ENCODE results near the gene LRRC73.
A peak's percentile ranks its signal among the peaks of the same experiment; 100 is the strongest.
"Not testable (repeated sequence)": the region's sequence is repeated elsewhere in the genome, so short reads cannot be mapped to it uniquely, and the experiment has no call there.

The LRRC73 gene

GRCh38 chr6:43509984-43510826, at the start of gene LRRC73:
LRRC73 (minus strand) TSS chr6:43510346; CDS start chr6:43509785, 561 bp downstream.
- Histone ChIP-seq H3K27ac (peak within 1 kb of the TSS; percentile 21; the same call in 1 of the 2 replicates), H3K4me3 (ENCODE audit: low read depth, low read length) (peak within 1 kb of the TSS; percentile 53), H3K36me3 (peaks cover 58% of the 10 kb centered on the region), H3K27me3 (ENCODE audit: insufficient read depth, low read depth, severe bottlenecking) (peaks cover 12% of the 10 kb centered on the region), H3K9me3 (ENCODE audit: severe bottlenecking) (no peaks in the 10 kb centered on the region)
- peak; percentile 91 for DNase-seq
- TF ChIP-seq CTCF (IDR thresholded peaks at IDR 0.05; ENCODE audit: low read depth, low read length), result no peak

DNA sequence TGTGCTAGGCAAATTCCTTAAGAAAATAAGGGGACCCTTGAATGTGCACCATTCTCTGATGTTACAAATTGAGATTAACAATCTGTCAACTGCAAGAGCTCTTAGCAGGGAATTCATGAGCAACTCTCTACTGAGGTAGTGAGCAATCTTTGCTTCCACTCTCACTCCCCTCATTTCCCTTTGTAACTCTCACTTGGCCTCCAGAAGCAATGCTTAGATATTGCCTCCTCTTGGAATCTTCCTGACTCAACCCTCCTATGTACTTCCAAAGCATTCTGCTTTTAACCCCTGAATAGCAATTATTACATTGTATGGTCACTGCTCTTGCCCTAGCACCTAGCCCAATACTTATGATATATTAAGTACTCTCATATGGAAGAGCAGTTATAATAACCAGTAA, 49.2 kb upstream of the LRRC73 start:
- Histone ChIP-seq H3K9me3 (ENCODE audit: severe bottlenecking) (no peaks in the 10 kb centered on the region), H3K27me3 (ENCODE audit: insufficient read depth, low read depth, severe bottlenecking) (no peaks in the 10 kb centered on the region), H3K4me3 (ENCODE audit: low read depth, low read length) (no peak overlapping the region), H3K36me3 (peaks cover 100% of the 10 kb centered on the region), H3K27ac (no peak overlapping the region)
- DNase-seq, result no peak
- no peak for TF ChIP-seq CTCF (IDR thresholded peaks at IDR 0.05; ENCODE audit: low read depth, low read length)

GRCh38 chr6:43557620-43558019, 47.5 kb upstream of the LRRC73 start:
- not testable (repeated sequence) for H3K27ac ChIP-seq; H3K9me3 ChIP-seq (ENCODE audit: severe bottlenecking); H3K4me3 ChIP-seq (ENCODE audit: low read depth, low read length); DNase-seq; H3K27me3 ChIP-seq (ENCODE audit: insufficient read depth, low read depth, severe bottlenecking)
- peaks cover 100% of the 10 kb centered on the region for H3K36me3 ChIP-seq

DNA sequence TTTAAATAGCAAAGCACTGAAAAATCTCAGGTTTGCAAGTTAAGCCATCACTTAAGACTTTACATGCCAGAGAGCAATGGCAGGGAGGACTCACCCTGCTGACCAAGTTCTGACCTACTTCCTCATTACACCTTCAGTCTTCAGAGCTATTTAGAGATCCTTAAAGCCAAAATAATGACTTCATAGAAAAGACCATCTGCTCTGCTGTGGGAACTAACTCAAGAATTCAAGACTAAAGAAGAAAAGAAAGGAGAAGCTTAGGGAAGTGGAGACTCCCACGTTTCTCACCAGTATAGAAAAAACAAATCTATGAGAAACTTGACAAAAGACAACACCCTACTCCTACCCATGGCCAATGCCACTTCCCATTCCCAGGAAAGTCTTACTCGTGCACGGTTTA, 37.1 kb upstream of the LRRC73 start:
- Histone ChIP-seq H3K36me3 (peaks cover 100% of the 10 kb centered on the region), H3K27me3 (ENCODE audit: insufficient read depth, low read depth, severe bottlenecking) (no peaks in the 10 kb centered on the region), H3K27ac (no peak overlapping the region), H3K4me3 (ENCODE audit: low read depth, low read length) (no peak overlapping the region), H3K9me3 (ENCODE audit: severe bottlenecking) (no peaks in the 10 kb centered on the region)
- no peak for DNase-seq
- TF ChIP-seq CTCF (IDR thresholded peaks at IDR 0.05; ENCODE audit: low read depth, low read length), result no peak

- no peak for DNase-seq
- H3K27ac ChIP-seq, result no peak overlapping the region
- peaks cover 99% of the 10 kb centered on the region for H3K36me3 ChIP-seq
- no peaks in the 10 kb centered on the region for H3K9me3 ChIP-seq (ENCODE audit: severe bottlenecking)
- TF ChIP-seq CTCF (IDR thresholded peaks at IDR 0.05; ENCODE audit: low read depth, low read length), result no peak
- no peaks in the 10 kb centered on the region for H3K27me3 ChIP-seq (ENCODE audit: insufficient read depth, low read depth, severe bottlenecking)
- no peak overlapping the region for H3K4me3 ChIP-seq (ENCODE audit: low read depth, low read length)
Measured at GRCh38 chr6:43544461-43544860, 34.3 kb upstream of the LRRC73 start.

DNA sequence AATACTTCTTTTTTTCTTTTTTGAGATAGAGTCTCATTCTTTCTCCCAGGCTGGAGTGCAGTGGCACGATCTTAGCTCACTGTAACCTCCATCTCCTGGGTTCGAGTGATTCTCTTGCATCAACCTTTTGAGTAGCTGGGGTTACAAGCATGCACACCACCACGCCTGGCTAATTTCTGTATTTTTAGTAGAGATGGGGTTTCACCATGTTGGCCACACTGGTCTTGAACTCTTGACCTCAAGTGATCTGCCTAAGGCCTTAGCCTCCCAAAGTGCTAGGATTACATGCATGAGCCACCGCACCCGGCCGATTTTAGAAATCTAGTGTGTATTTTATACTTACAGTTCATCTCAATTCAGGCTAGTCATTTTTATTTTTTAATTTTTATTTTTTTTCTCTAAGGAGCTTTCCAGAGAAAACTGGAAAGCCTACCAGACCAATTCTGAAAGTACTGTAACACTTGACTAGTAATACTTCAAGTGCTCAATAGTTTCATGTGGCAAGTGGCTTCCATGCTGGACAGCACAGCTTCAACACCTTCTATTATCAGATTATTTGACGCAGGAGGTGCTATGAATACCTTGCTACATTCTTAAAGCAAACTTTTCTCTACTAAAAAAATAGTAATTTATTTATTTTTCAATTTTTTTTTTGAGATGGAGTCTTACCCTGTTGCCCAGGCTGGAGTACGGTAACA, 31.8 kb upstream of the LRRC73 start:
- H3K36me3 ChIP-seq, result peaks cover 96% of the 10 kb centered on the region

More for the DNA sequence above, 31.8 kb upstream of the LRRC73 start:
- H3K27me3 ChIP-seq (ENCODE audit: insufficient read depth, low read depth, severe bottlenecking), result no peaks in the 10 kb centered on the region
- H3K4me3 ChIP-seq (ENCODE audit: low read depth, low read length), result no peak overlapping the region
- DNase-seq, result no peak
- no peak for TF ChIP-seq CTCF (IDR thresholded peaks at IDR 0.05; ENCODE audit: low read depth, low read length)
- H3K9me3 ChIP-seq (ENCODE audit: severe bottlenecking), result no peaks in the 10 kb centered on the region
- H3K27ac ChIP-seq, result no peak overlapping the region
